NCI-H1417 (cell line): Measurements from ENCODE around the gene TP53I11.

ENCODE experiments used
- DNase-seq, 3 experiments: peaks; one replicate each; lab custom pipeline; 2025; lab: John Stamatoyannopoulos, UW

Gene TP53I11

GRCh38 chr11:44885065-44885810, 65.4 kb downstream of the TP53I11 start:
- DNase-seq: no peak

DNA sequence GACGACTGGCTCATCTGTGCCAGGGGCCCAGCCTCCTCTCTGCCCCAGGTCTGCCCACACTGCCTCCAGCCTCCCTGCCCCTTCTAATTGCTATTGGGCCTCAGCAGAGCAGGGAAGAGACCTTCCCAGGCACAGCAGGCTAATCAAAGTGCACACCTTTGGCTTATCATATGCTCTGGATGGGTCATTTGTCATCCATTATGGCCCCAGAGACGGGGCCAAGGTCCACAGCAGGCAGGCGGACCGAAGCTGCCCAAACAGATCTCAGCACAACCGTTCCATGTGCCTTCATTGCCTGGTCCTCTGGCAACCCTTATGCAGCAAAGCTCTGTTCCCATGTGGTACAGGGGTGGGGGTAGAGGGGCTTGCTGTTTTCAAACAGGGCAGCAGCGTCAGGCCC, 66.6 kb downstream of the TP53I11 start:
- DNase-seq: no peak

DNA sequence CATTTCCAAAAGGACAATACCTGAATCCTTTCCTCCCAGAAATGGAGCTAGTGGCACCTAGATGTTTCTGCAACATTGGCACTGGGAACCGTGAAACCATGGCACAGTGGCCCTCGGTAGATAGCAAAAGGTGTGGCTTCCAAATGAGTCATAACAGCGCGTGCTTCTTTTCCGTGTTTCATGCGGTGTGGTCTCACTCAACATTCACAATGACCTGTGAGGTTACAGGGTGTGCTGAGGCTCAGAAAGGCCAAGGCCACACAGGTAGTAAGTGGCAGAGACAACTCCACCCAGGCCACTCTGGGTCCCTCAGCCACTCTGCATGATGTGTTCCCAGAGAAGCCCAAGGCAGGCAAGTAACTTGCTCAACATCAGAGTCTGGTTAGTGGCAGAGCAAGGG, 67.4 kb downstream of the TP53I11 start:
- DNase-seq: no peak
